BE2C (cell line): ENCODE data around the gene ME3.

ENCODE experiments used
- DNase-seq: peaks from one replicate; pipeline ENCODE4 v3.0.0-alpha.2; 2020
- H3K27me3 ChIP-seq: fragments of 250-450 bp; sonication (Bioruptor Pico); 2 replicates; pipeline ENCODE4 v1.5.1; 2020; ENCODE audit warnings: mild to moderate bottlenecking
- H3K36me3 ChIP-seq: fragments of 250-450 bp; sonication (Bioruptor Pico); 2 replicates; pipeline ENCODE4 v1.5.1; 2020; ENCODE audit warnings: mild to moderate bottlenecking
- H3K4me1 ChIP-seq: fragments of 250-450 bp; sonication (Bioruptor Pico); 2 replicates; pipeline ENCODE4 v1.5.1; 2020
- H3K4me3 ChIP-seq: 2 replicates; pipeline ENCODE4 v1.5.1; 2011; ENCODE audit warnings: low read depth, low read length
- H3K9me3 ChIP-seq: fragments of 250-450 bp; sonication (Bioruptor Pico); 2 replicates; pipeline ENCODE4 v1.5.1; 2020
- CTCF ChIP-seq: IDR thresholded peaks from 2 replicates; pipeline ENCODE4 v1.5.1; 2012; ENCODE audit warnings: mild to moderate bottlenecking, low read depth, low read length

The ME3 gene

GRCh38 chr11:86508604-86509587 lies 163.5 kb downstream of the ME3 start:
- no peak for TF ChIP-seq CTCF
- Histone ChIP-seq H3K4me3 (no peak overlapping the region), H3K27me3 (no peaks in the 10 kb centered on the region; the same call in 1 of the 2 replicates), H3K36me3 (no peaks in the 10 kb centered on the region), H3K4me1 (no peaks in the 10 kb centered on the region), H3K9me3 (no peaks in the 10 kb centered on the region)
- no peak for DNase-seq

GRCh38 chr11:86507249-86507845 lies 165.1 kb downstream of the ME3 start:
- Histone ChIP-seq H3K27me3 (no peaks in the 10 kb centered on the region; the same call in 1 of the 2 replicates), H3K4me1 (no peaks in the 10 kb centered on the region), H3K4me3 (no peak overlapping the region), H3K9me3 (no peaks in the 10 kb centered on the region), H3K36me3 (no peaks in the 10 kb centered on the region)
- no peak for DNase-seq
- TF ChIP-seq CTCF = no peak

GRCh38 chr11:86506235-86506634 lies 166.2 kb downstream of the ME3 start:
- Histone ChIP-seq H3K27me3 (no peaks in the 10 kb centered on the region; the same call in 1 of the 2 replicates), H3K4me1 (no peaks in the 10 kb centered on the region), H3K9me3 (no peaks in the 10 kb centered on the region), H3K4me3 (no peak overlapping the region), H3K36me3 (no peaks in the 10 kb centered on the region)
- DNase-seq = no peak
- TF ChIP-seq CTCF = no peak

- H3K4me3 ChIP-seq = no peak overlapping the region
- no peaks in the 10 kb centered on the region for H3K4me1 ChIP-seq
- H3K27me3 ChIP-seq = no peaks in the 10 kb centered on the region
- H3K36me3 ChIP-seq = no peaks in the 10 kb centered on the region
- no peak for DNase-seq
- TF ChIP-seq CTCF = no peak
- no peaks in the 10 kb centered on the region for H3K9me3 ChIP-seq
Measured at GRCh38 chr11:86503131-86503530, 169.3 kb downstream of the ME3 start.

GRCh38 chr11:86502137-86502642 lies 170.2 kb downstream of the ME3 start:
- no peaks in the 10 kb centered on the region for H3K4me1 ChIP-seq
- H3K9me3 ChIP-seq = no peaks in the 10 kb centered on the region
- H3K27me3 ChIP-seq = no peaks in the 10 kb centered on the region
- H3K36me3 ChIP-seq = no peaks in the 10 kb centered on the region
- no peak overlapping the region for H3K4me3 ChIP-seq
- no peak for DNase-seq
- no peak for TF ChIP-seq CTCF
